T-cell (primary cell): ENCODE measurements around the gene LRRC61. TPM values are rescaled to one million over a fixed set of nuclear protein-coding genes. Genes with fewer than 3 reads are reported as not detected.

Experiments
- ATAC-seq, 4 experiments: fragments of 200-7000 bp in 3 of 4; fragments of 150-1000 bp in 1 of 4; cut with Tn5 transposase; replicated peaks in 1 of 4; 1 replicate in 3 of 4; 2 replicates in 1 of 4; pipeline ENCODE4 v1.10.0; 2021; ENCODE audit warnings: moderate library complexity in 3 of 4, mild to moderate bottlenecking in 2 of 4, moderate number of reproducible peaks in 1 of 4
- CTCF ChIA-PET, 2 donors: fragments of 300-600 bp; sonication (Branson Sonifier 250); formaldehyde crosslinking; loops; one replicate each; lab custom pipeline; 2022; ENCODE audit warnings: antibody characterized with exemption in 2 of 2; lab: Charles Lee
- POLR2A ChIA-PET, 2 donors: fragments of 300-600 bp; sonication (Branson Sonifier 250); formaldehyde crosslinking; loops; one replicate each; lab custom pipeline; 2022; ENCODE audit warnings: antibody characterized with exemption in 2 of 2; lab: Charles Lee
- DNase-seq, 35 experiments: peaks; one replicate each; pipeline versions ENCODE4 v3.0.0 to v3.0.0-alpha.2; 2013 to 2023
- H3K27ac ChIP-seq: one replicate; pipeline ENCODE4 v1.5.1; 2013; ENCODE audit warnings: low read length
- H3K27me3 ChIP-seq, 2 experiments: replicated peaks in 1 of 2; 1 replicate in 1 of 2; 2 replicates in 1 of 2; pipeline versions ENCODE4 v1.6.1 to v1.7.0; 2013; ENCODE audit warnings: low read length in 1 of 2, mixed read lengths in 1 of 2; ENCODE audit not compliant: control insufficient read depth in 2 of 2, insufficient read depth in 2 of 2; ENCODE audit errors: extremely low read depth in 1 of 2
- H3K36me3 ChIP-seq, 2 donors: 1 replicate in 1 of 2; 2 replicates in 1 of 2; pipeline versions ENCODE4 v1.6.1 to v1.7.0; 2013; ENCODE audit warnings: low read length in 1 of 2; ENCODE audit not compliant: control insufficient read depth in 2 of 2, insufficient read depth in 1 of 2; ENCODE audit errors: extremely low read depth in 1 of 2
- H3K4me1 ChIP-seq, 2 experiments: 1 replicate in 1 of 2; 2 replicates in 1 of 2; pipeline versions ENCODE4 v1.6.1 to v1.7.0; 2013; ENCODE audit warnings: low read length in 2 of 2, mixed read lengths in 1 of 2; ENCODE audit not compliant: insufficient read depth in 2 of 2, control insufficient read depth in 1 of 2; ENCODE audit errors: extremely low read depth in 1 of 2
- H3K4me3 ChIP-seq, 2 donors: 1 replicate in 1 of 2; 2 replicates in 1 of 2; pipeline versions ENCODE4 v1.5.1 to v1.7.0; 2013; ENCODE audit warnings: mild to moderate bottlenecking in 2 of 2, low read length in 1 of 2, moderate library complexity in 1 of 2; ENCODE audit not compliant: control insufficient read depth in 1 of 2; ENCODE audit errors: extremely low read depth in 1 of 2
- H3K9me3 ChIP-seq: 2 replicates; pipeline ENCODE4 v1.7.0; 2013
- H3K27ac Mint-ChIP-seq, 2 donors: one replicate each; pipeline ENCODE4 v1.8.0; 2020 to 2021; ENCODE audit warnings: mild to moderate bottlenecking in 2 of 2, mixed read lengths in 2 of 2
- H3K27me3 Mint-ChIP-seq, 2 donors: one replicate each; pipeline ENCODE4 v1.8.0; 2021 to 2022; ENCODE audit warnings: mixed read lengths in 2 of 2
- H3K36me3 Mint-ChIP-seq: one replicate; pipeline ENCODE4 v1.8.0; 2021; ENCODE audit warnings: mixed read lengths
- H3K4me1 Mint-ChIP-seq, 3 donors: one replicate each; pipeline ENCODE4 v1.8.0; 2020 to 2022; ENCODE audit warnings: mixed read lengths in 3 of 3, mild to moderate bottlenecking in 1 of 3
- H3K4me3 Mint-ChIP-seq, 3 donors: one replicate each; pipeline ENCODE4 v1.8.0; 2020 to 2022; ENCODE audit warnings: mild to moderate bottlenecking in 3 of 3, mixed read lengths in 3 of 3, moderate library complexity in 3 of 3
- H3K9me3 Mint-ChIP-seq, 3 donors: one replicate each; pipeline ENCODE4 v1.8.0; 2020 to 2022; ENCODE audit warnings: mixed read lengths in 3 of 3
- WGBS: methylation state at CpG from one replicate; pipeline ENCODE4 v1.1.5; 2013; ENCODE audit warnings: missing lambda C conversion rate; ENCODE audit not compliant: insufficient coverage; 5-methylcytosine and 5-hydroxymethylcytosine counted together
- total RNA-seq, 35 experiments: library from RNA in 6 of 35; stranded (reverse) in 6 of 35; fragments of 120-200 nt in 1 of 35; gene quantifications; one replicate each; pipeline versions ENCODE4 v1.2.1 to v1.2.4 and lab custom pipeline; 2013 to 2026

LRRC61 gene
- total RNA-seq, 5 donors from 2014 or later (not counting 1 experiment from before 2014, with no cell fraction given) = 8.8 to 21.4 (median 16.6) TPM

GRCh38 chr7:150361807-150362621 lies 38.9 kb downstream of the LRRC61 start:
- Mint-ChIP-seq H3K4me3 (no peak overlapping the region), H3K27me3 (no peaks in the 10 kb centered on the region), H3K27ac (no peak overlapping the region), H3K4me1 (peaks cover 46 to 65% (median 51%) of the 10 kb centered on the region in 3 donors), H3K36me3 (no peaks in the 10 kb centered on the region), H3K9me3 (no peaks in the 10 kb centered on the region)
- no peak overlapping the region for H3K27ac ChIP-seq
- CTCF ChIA-PET = no interaction called here
- ATAC-seq (no peak), DNase-seq (no peak)
- 91% methylated on average over 12 of the region's 18 CpGs for WGBS
- peaks cover 13 to 30% of the 10 kb centered on the region in 2 experiments for H3K4me1 ChIP-seq
- H3K27me3 ChIP-seq = no peaks in the 10 kb centered on the region
- no peaks in the 10 kb centered on the region for H3K36me3 ChIP-seq
- no peaks in the 10 kb centered on the region for H3K9me3 ChIP-seq
- POLR2A ChIA-PET = interaction anchor here (0.6 to 0.7 kb wide), 3 partner anchors 11 to 44 kb away, joined by 3 read pairs; a partner anchor contains a TSS
- H3K4me3 ChIP-seq = no peak overlapping the region

DNA sequence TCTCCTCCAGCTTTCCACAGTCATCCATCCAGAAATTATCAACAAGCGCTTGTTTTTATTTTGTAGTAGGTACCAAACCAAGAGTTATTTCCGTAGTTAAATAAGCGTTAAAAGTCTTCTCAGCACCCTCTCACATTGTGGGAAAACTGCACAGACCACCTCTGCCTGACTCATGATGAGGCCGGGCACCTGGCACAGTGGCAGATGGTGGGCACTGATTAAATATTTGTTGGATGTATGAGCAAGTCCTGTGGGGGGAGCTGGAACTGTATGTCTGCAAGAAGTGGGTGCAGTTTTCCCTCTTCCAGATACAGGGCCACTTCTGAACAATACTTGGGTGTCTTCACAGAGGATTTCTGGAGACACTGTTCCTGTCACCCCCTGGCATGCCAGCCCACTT lies 40.2 kb downstream of the LRRC61 start:
- no peaks in the 10 kb centered on the region for H3K36me3 Mint-ChIP-seq
- no peak overlapping the region for H3K27ac ChIP-seq

GRCh38 chr7:150363872-150364271 lies 40.7 kb downstream of the LRRC61 start:
- Histone ChIP-seq H3K36me3 (no peaks in the 10 kb centered on the region), H3K4me3 (no peak overlapping the region), H3K9me3 (no peaks in the 10 kb centered on the region), H3K27me3 (no peaks in the 10 kb centered on the region), H3K27ac (no peak overlapping the region), H3K4me1 (peaks cover 10 to 22% of the 10 kb centered on the region in 2 experiments)
- ChIA-PET CTCF (no interaction called here), POLR2A (no interaction called here)
- H3K4me1 Mint-ChIP-seq = peaks cover 35 to 56% (median 41%) of the 10 kb centered on the region in 3 donors
- H3K9me3 Mint-ChIP-seq = no peaks in the 10 kb centered on the region
- no peak overlapping the region for H3K4me3 Mint-ChIP-seq
- no peaks in the 10 kb centered on the region for H3K27me3 Mint-ChIP-seq
- DNase-seq (no peak), ATAC-seq (no peak)
- no peaks in the 10 kb centered on the region for H3K36me3 Mint-ChIP-seq
- H3K27ac Mint-ChIP-seq = peak overlapping the region in 1 of 2 donors; percentile 49
- WGBS = 79% methylated on average over 3 of the region's 5 CpGs

More for the DNA sequence above, 40.2 kb downstream of the LRRC61 start:
- peak overlapping the region in 1 of 2 donors; percentile 16 for H3K27ac Mint-ChIP-seq
- H3K36me3 ChIP-seq = no peaks in the 10 kb centered on the region
- CTCF ChIA-PET = interaction anchor here in 1 of 2 donors (0.6 kb wide), 1 partner anchor 396 kb away, joined by 3 read pairs; no protein-coding TSS in a partner anchor
- no peaks in the 10 kb centered on the region for H3K9me3 ChIP-seq
- no peak overlapping the region for H3K4me3 ChIP-seq
- no peaks in the 10 kb centered on the region for H3K9me3 Mint-ChIP-seq
- ATAC-seq (no peak), DNase-seq (no peak)
- no peaks in the 10 kb centered on the region for H3K27me3 Mint-ChIP-seq
- peaks cover 10 to 25% of the 10 kb centered on the region in 2 experiments for H3K4me1 ChIP-seq
- H3K4me3 Mint-ChIP-seq = no peak overlapping the region
- WGBS = no CpG with 5 or more reads among the region's 4 CpGs
- POLR2A ChIA-PET = no interaction called here
- peaks cover 40 to 61% (median 46%) of the 10 kb centered on the region in 3 donors for H3K4me1 Mint-ChIP-seq
- no peaks in the 10 kb centered on the region for H3K27me3 ChIP-seq

DNA sequence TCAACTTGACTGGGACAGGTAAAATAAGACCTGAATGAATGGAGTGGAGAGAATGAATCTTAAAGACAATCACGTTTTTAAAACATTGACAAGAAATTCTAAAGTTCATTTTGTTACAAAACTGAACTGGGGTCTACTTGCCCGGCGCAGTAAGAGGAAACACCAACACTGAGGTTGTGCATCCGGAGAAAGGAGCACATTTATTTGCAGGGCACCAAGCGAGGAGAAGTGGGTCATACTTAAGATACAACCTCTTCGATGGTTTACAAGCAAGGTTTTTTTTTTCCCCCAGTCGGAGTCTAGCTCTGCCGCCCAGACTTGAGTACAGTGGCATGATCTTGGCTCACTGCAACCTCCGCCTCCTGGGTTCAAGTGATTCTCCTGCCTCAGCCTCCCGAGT lies 42.0 kb downstream of the LRRC61 start:
- H3K9me3 Mint-ChIP-seq = no peaks in the 10 kb centered on the region
- H3K4me1 Mint-ChIP-seq = peaks cover 39 to 56% (median 42%) of the 10 kb centered on the region in 3 donors
- 93% methylated on average over 9 of the region's 10 CpGs for WGBS
- DNase-seq (no peak), ATAC-seq (no peak)
- Histone ChIP-seq H3K36me3 (no peaks in the 10 kb centered on the region), H3K27ac (no peak overlapping the region), H3K27me3 (no peaks in the 10 kb centered on the region), H3K4me3 (no peak overlapping the region), H3K9me3 (no peaks in the 10 kb centered on the region), H3K4me1 (peaks cover 14 to 31% of the 10 kb centered on the region in 2 experiments)
- ChIA-PET POLR2A (interaction anchor here in 1 of 2 donors (0.7 kb wide), 1 partner anchor 40 kb away, joined by 4 read pairs; a partner anchor contains a TSS), CTCF (interaction anchor here (1.1 to 1.4 kb wide), 3 partner anchors 13 to 533 kb away, joined by 4 to 6 read pairs (median 4); no protein-coding TSS in a partner anchor)
- H3K4me3 Mint-ChIP-seq = no peak overlapping the region
- H3K36me3 Mint-ChIP-seq = no peaks in the 10 kb centered on the region
- H3K27me3 Mint-ChIP-seq = no peaks in the 10 kb centered on the region
- H3K27ac Mint-ChIP-seq = peak overlapping the region; percentile 32 to 85

- no peaks in the 10 kb centered on the region for H3K27me3 ChIP-seq
- ChIA-PET POLR2A (interaction anchor here (0.5 to 0.7 kb wide), 2 partner anchors 40 to 981 kb away, joined by 4 read pairs; a partner anchor contains a TSS), CTCF (interaction anchor here (0.6 to 1.8 kb wide), 6 partner anchors 8 to 1561 kb away, joined by 3 to 7 read pairs (median 5); no protein-coding TSS in a partner anchor)
- no peaks in the 10 kb centered on the region for H3K9me3 ChIP-seq
- no peak for DNase-seq
- Mint-ChIP-seq H3K4me1 (peaks cover 45 to 61% (median 49%) of the 10 kb centered on the region in 3 donors), H3K4me3 (peak overlapping the region; percentile 2 to 51 (median 50)), H3K36me3 (peaks cover 3% of the 10 kb centered on the region), H3K27me3 (no peaks in the 10 kb centered on the region), H3K27ac (peak overlapping the region; percentile 84 to 85), H3K9me3 (no peaks in the 10 kb centered on the region)
- no peak for ATAC-seq
- 80% methylated on average over 1 of the region's 5 CpGs for WGBS
- H3K27ac ChIP-seq = no peak overlapping the region
- no peaks in the 10 kb centered on the region for H3K36me3 ChIP-seq
- peaks cover 14 to 37% of the 10 kb centered on the region in 2 experiments for H3K4me1 ChIP-seq
- no peak overlapping the region for H3K4me3 ChIP-seq
Observed at GRCh38 chr7:150365673-150366398, 42.7 kb downstream of the LRRC61 start.

DNA sequence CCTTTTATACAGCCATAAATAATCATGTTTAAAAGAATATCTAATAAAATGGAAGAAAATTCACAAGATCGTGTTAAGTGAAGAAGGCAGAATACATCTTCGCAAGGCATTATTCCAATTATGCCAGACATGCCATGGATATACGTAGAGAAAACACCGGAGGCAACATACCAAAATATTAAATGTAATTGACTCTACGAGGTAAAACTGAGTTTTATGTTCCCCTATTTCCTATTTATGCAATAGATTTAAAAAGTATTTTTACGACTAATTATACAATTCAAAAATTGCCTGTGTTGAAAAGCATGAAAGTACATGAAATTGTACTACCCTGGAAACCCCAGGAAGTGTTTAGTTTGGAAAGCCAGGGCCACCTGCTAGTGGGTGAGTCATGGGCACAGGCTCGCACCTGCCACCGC lies 44.5 kb downstream of the LRRC61 start:
- H3K4me1 Mint-ChIP-seq = peaks cover 48 to 55% (median 53%) of the 10 kb centered on the region in 3 donors

More for the DNA sequence above, 44.5 kb downstream of the LRRC61 start:
- CTCF ChIA-PET = interaction anchor here in 1 of 2 donors (0.7 to 1.8 kb wide), 2 partner anchors 10 to 38 kb away, joined by 5 to 7 read pairs; no protein-coding TSS in a partner anchor
- POLR2A ChIA-PET = no interaction called here
- H3K36me3 ChIP-seq = no peaks in the 10 kb centered on the region
- Mint-ChIP-seq H3K4me3 (peak overlapping the region; percentile 83 to 92 (median 86)), H3K36me3 (peaks cover 7% of the 10 kb centered on the region), H3K27ac (peak overlapping the region; percentile 92), H3K27me3 (no peaks in the 10 kb centered on the region), H3K9me3 (no peaks in the 10 kb centered on the region)
- H3K4me1 ChIP-seq = peaks cover 14 to 41% of the 10 kb centered on the region in 2 experiments
- no peak for DNase-seq
- peak overlapping the region; percentile 30 for H3K27ac ChIP-seq
- no peaks in the 10 kb centered on the region for H3K9me3 ChIP-seq
- no peaks in the 10 kb centered on the region for H3K27me3 ChIP-seq
- H3K4me3 ChIP-seq = peak overlapping the region; percentile 66 to 82
- ATAC-seq = peak in 2 of 4 experiments; percentile 35 to 55
- WGBS = 0% methylated on average over 2 of the region's 8 CpGs
